Amniotic epithelial cell (primary cell): ENCODE data around the gene EXOC4.
"Not testable (repeated sequence)": the region's sequence is repeated elsewhere in the genome, so short reads cannot be mapped to it uniquely, and the experiment has no call there.

Source experiments
- DNase-seq: peaks from one replicate; pipeline ENCODE4 v3.0.0-alpha.2; 2010; ENCODE audit warnings: low read depth

The EXOC4 gene

DNA sequence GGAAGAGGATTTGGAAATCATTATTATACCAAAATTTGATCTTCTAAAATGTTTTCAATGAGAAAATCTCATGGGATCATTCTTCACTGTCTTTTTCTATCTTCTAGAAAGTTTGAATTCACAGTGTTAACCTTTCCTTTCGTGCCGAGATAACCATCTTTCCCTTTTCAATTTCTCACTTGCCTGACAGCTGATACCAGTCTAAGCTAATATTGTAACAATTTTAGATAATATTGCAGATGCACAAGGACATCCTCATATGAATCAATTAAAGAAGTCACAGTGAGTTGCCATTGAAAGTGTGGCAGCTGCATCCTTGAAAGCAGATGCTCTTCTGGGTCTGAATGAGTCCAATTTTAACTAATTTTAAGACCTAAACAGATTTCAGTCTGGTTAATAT is 734.7 kb downstream of the EXOC4 start:
- no peak for DNase-seq

DNA sequence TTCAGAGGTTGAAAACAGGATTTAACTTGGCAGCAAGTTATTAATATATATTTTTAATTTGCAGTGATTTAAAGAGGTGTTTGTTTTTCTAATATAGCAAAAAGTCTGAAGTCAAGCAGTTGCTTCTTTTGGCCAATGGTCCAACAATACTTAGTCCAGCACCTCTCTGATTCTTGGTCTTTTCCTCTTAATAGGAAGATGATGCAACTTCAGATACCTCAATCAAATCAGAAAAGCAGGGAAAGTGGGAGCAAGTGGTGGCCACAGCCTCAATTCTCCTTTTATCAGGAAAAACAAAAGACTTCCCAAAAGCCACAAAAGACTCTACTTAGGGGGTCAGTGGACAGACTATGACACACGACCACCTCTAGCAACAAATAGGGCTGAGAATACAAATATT is 740.7 kb downstream of the EXOC4 start:
- DNase-seq: no peak

DNA sequence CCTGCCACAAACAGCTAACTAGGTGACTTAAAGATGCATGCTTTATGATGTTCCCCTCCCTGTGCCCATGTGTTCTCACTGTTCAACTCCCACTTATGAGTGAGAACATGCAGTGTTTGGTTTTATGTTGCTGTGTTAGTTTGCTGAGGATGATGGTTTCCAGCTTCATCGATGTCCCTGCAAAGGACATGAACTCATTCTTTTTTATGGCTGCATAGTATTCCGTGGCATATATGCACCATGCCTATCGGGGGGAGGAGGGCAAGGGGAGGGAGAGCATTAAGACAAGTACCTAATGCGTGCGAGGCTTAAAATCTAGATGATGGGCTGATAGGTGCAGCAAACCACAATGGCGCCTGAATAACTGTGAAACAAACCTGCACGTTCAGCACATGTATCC is 741.2 kb downstream of the EXOC4 start:
- not testable (repeated sequence) for DNase-seq

DNA sequence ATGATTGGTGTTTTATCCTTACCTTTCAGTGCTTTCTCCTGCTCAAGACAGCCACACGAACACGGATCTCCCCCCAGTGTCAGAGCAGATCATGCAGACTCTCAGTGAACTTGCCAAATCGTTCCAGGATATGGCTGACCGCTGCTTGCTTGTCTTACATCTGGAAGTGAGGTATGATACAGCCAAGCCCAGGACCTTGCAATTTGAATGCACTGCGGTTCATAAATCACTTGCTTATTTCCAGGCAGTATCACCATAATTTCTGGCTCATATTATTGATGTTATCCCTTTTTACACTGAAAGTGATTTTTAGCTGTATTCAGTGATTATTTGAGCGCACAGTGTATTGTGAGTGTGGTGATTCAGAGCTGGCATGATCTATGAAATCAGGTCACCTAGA is 744.6 kb downstream of the EXOC4 start:
- no peak for DNase-seq

DNA sequence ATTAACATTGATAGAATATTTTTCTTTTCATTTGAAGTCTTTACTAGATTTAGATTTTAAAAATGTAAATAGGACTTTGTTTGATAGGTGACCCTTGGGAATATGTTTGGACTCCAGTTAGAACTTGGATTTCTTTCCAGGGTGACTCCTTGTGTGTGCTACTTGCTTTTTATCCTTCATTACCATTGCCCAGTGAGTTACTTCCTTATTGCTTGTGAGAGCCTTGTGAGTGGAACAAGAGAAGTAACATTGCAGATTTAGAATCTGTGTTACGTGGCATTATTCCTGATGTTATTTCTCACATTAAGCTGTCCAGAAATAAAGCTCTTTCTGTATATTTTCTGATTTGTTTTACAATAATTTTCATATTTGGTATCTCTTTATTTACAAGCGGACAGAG is 746.3 kb downstream of the EXOC4 start:
- DNase-seq: no peak

DNA sequence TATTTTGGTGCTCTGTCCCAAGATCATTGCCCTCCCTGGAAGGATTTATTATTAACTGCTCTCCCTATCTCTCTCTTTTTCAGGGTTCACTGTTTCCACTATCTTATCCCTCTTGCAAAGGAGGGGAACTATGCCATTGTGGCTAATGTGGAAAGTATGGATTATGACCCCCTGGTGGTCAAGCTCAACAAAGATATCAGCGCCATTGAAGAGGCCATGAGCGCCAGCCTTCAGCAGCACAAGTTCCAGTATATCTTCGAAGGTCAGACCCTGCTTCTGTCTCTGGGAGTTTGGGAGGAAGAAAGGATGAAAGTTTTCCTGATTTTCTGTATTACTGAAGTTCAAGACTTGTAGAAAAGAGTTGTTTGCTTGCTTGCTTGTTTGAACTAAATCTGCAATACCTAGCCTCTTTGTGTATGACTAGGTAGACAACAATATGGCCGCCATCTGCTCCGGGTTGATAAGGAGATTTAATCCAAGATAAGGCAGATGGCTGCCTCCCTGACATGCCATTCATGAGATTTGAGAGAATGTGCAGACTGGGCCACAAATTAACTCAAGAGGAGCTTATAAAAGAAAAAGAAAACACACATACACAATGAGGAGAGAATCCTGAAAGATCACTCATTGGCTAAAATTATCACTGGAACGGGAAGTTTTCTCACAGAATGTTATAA is 752.1 kb downstream of the EXOC4 start:
- DNase-seq: no peak

DNA sequence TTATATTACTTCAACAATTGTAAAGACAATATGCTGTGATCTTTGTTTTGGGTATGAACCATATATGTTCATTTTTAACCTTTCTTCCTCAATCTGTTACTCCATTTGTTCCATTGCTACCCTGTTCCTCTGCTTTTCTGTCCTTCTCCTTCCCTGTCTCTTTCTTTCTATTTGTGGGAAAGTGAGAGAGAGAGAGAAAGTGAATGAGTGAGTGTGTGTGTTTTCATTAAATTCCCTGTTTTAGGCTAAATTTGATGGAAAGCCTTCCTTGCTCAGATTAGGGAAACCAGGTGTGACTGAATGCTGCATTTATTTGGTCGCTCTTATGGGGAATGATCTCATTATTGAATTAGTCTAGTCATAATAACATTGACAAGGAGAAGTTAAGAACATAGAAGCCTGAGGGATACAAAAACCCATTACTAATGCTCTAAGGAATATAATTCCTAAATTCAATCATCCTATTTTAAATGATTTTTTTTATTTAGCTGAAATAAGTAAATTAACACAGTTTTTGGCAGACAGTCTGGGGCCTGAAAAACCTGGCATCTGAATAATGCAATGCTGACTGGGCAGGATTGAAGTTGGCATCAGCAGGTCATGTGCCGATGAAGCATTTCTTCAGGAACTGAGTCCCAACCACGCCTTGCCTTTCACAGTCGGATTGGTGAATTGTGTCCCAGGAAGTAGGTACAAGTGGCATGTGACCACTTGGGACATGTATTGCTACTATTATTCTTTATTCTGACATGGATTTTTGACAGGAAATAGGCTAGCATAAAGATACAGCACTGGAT is 756.6 kb downstream of the EXOC4 start:
- DNase-seq: no peak

DNA sequence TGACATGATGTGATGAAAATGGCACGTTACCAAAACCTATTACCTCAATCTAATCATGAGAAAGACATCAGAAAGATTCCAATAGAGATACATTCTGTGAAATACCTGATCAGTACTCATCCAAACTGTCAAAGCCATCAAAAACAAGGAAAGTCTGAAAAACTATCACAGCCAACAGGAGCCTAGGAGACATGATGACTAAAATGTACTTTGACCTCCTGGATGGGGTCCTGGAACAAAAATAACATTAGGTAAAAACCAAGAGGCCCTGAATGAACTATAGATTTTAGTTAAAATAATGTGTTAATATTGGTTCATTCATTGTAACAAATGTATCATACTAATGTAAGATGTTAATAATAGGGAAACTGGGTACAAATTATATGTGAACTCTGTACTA is 760.4 kb downstream of the EXOC4 start:
- DNase-seq: no peak

DNA sequence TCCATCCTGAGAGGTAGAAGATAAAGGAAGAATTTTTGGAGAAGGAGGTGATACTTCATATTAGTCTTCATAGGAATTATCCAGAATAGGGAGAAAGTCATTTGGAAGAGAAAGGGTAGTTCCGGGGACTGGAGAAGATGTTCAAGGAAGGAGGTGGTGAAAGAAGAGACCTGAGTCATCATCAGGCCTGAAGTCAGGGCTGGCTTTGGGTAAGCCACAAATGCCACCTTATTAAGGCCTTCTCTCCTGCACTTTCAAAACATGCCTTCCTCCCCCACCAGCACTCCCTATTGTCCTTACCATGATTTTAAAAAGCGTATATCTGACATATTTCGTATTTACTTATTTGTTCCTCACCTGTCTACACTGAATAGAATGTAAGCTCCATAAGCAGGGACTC is 762.1 kb downstream of the EXOC4 start:
- peak; percentile 11 for DNase-seq

DNA sequence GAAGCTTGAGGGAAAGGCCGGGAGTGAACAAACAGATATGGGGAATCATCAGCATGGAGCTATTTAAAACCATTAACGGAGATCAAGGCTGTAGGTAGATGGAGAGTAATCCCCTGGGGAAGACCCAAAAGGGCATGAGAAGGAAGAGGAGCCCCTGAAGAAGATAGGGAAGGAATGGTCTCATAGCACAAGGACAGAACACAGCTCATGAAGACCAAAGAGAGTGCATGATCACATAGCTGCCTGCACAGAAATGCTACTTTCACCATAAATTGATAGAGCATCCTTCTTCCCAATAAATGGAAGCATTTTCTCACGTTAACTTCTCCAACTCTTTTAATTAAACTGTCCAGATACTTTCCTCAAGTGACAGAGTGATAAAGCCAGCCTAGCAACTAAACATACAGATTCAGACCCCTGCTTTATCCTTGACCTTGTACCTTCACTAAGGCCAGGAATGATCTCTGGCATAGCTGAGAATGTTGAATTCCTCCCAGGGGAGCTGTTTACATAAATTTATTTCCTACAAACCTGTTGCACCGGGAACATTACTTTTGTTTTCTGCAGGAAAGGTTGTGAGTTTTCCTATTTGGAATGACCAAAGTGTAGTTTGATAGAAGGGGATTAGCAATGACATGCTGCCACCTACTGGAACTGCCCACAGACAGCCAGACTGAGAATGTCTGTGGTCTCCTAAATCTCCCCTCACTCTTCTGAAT is 763.5 kb downstream of the EXOC4 start:
- DNase-seq: peak; percentile 26

DNA sequence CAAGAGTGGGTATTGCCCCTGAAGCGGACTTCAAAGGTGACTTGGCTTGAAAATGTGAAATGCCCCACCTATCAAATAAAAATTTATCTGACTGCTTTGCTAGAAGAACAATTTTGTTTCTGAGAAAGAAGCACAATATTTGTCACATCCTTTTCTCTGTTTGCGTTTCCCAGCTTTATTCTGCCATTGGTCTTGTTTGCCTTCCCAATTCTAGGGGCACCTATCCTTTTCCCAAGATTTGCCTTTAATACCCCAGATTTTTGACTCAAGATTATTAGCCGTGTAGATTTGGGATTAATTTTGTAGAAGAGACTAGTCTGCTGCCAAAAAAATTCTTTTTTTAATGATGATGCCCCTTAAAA is 764.0 kb downstream of the EXOC4 start:
- no peak for DNase-seq

DNA sequence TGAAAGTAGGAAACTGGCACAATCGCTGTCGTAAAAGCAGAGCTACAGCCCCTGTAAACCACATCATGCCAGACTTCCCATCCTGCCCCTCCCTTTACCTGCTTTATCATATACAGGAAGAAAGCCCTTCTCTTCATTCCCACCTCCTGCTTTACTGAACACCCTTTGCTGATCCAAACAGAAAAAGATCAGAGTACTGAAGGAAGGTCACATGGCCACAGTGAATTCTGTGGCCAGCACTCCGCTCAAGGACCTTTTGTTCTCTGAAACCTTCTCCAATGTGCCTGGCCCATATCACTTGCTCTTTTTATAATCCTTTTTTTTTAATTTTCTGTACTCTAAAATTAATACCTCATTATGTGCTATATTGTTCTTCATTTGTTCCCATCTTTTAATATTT is 765.4 kb downstream of the EXOC4 start:
- no peak for DNase-seq

DNA sequence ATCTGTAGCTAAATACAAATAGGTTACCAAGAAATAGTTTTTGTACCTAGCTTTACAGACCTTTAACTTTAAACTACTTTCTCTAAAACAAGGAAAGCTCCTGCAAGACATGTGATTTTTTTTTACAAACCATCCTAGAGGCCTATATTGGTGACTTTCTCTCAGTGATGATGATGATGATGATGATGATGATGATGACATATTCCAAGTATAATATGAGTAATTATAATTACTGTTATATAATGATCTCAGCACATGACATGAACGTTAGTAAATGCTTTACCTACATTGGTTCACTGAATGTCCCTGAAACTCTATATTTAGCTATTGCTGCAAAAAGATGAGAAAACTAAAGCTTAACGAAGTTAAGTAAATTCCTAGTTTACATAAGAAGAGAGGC is 766.4 kb downstream of the EXOC4 start:
- no peak for DNase-seq

DNA sequence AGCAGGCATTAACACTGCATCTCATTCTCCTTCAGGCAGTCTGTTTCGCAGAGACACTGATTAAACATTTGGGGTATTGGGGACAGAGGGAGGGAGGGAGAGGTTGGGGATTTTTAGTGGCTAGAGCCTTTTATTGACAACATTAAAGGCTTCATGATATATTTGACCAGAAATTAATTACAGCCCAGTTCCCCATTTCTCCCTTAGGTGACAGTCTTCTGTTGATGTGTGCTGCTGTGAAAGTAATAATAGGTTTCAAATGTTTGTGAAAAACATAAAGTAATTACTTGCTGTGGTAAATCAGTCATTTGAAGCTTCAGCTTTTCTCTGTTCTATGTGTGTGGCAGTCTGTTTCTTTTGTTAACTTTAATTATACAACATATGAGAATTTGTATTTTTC is 769.0 kb downstream of the EXOC4 start:
- no peak for DNase-seq

DNA sequence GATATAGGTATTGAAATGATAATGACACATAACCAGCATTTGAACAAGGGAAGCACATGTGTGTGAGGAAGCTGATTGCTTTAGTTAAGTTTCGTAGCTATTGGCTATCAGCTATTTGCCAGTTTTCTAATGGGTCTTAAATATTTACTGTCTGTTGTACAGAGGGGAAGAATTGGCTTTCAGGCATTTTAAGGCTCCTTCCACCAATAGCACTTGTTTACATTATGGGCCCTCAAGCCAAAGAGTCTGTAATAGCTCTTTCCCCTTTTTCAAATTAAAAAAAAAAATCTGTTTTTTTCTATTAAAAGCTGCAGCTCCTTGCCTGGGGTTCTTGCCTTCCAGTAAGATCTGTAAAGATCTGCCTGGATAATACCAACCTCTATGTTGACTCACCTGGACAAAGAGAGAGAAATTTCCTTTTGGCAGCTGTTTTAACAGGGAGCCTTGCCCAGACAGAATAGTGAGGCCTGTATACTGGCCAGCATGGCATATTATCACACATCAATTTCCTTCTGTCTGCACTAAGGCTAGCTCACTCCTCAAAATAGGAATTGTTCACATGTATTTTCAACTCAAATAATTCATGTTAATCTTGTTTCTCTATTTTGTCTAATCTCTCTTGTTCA is 769.5 kb downstream of the EXOC4 start:
- no peak for DNase-seq

DNA sequence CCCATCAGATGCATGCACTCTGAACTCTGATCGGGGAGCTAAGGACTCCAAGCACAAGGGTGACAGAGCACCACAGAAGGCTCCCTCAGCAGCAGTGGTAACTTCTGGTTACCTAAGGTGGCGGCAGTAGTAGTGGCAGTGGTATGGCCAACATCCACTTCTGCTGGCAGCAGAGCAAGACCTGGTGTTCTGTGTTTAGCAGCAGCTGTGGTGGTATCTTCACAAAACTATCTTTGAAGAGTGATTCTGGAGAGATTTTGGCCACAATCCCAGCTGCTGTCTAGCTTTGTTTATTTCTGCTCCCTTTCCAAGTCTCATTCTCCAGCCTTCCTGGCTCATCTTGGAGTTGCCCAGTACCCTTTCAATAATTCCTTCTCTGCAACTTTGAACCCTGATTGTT is 771.9 kb downstream of the EXOC4 start:
- DNase-seq: peak; percentile 35

DNA sequence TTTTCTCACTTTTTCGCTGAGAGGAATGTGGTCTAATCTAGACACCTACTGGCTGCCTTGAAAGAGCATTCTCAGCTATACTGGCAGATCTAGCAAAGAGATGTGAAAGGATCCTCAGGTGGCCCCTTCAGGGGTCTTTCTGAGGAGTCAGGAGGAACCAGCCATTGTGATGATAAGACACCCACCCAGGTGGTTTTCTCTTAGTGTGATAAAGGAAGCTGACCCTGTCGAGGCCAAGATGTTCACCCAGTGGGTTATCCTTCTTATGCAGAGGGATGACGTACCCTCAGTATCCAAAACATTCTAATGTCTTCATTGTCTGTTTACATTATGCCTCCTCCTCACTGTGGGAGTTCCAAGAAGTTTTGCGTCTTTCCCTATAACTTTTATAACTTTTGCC is 776.0 kb downstream of the EXOC4 start:
- DNase-seq: no peak

DNA sequence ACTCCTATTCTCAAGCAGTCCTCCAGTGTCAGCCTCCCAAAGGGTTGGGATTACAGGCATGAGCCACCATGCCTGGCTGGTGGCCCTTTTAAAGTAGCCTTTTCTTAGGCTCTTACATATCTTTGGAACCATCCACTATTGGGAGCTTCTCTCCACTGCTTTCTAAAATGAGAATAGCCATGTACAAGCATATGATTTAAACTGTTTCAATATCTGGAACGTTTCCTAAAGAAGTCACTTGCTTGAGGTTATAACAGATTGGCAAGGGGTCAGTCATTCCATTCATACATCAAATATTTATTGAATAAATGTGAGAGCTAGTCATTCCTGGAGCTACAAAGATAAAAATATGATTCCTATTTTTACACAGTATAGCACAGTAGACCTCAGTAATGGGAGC is 776.9 kb downstream of the EXOC4 start:
- DNase-seq: no peak

DNA sequence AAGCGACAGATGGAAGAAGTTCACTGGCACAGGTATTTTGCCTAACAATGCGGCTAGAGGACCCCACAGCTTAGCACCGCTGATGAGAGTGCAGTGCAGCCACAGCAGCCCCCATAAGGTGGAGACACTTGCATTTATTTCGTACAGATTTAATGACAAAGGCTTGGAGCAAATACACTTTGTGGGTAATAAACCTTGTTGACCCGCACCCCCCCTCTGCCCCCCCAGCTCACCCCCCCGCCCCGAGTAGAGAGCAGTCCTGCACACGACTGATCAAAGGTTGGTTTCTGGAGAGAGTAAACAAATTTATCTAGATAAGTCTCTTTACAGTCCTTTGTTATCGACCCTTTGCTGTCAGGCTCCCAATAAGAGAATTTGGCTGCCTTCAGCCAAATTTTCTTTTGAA is 777.6 kb downstream of the EXOC4 start:
- DNase-seq: no peak

DNA sequence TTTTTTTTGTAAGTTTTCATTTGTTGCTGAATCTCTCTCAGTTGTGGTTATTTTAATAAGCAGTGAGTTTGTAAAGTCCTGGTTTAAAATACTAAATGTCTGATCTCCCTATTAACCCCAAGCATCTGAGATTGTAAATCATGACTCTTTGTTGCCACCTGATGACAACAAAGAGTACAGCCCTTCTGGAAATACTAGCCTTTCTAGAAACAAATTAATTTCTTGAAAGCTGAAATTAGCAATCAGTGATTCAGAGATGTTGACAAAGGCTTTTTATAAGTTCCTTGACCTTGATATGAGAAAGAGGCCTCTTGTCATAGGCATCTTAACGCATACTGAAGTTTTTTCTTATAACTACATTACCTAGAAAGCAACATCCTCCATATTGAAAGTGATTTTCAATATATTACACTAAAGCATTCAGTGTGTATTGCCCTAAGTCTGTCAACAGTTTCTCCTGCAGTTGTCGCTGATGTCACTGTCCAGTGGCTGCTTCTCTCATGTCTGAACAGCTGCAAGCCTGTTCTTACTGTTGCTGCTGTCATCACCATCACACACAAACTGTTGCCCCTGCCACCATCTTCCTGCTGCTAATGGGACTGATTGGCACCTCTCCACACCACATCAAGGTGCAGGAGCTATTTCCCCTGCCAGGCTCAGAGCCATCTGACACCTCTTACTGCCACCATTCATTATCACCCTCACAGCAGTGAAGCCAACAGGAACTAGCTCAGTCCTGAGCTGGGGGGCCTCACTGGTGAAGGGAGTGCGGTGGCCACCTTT is 779.1 kb downstream of the EXOC4 start:
- no peak for DNase-seq

DNA sequence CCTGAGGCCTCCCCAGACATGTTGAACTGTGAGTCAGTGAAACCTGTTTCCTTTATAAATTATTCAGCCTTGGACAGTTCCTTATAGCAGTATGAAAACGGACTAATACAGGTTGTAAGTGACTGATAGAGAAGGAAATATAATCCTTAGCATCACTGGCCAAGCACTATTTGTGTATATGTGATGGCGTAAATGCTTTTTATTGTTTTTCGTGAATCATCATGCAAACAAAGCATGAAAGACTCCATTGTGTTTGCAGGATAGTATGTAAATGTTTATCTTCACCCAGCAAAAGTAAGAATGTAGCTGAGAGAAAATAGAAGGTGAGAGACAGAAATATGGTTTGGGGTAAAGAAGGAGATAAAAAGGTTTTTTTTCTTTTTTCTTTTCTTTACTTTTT is 781.8 kb downstream of the EXOC4 start:
- DNase-seq: no peak

DNA sequence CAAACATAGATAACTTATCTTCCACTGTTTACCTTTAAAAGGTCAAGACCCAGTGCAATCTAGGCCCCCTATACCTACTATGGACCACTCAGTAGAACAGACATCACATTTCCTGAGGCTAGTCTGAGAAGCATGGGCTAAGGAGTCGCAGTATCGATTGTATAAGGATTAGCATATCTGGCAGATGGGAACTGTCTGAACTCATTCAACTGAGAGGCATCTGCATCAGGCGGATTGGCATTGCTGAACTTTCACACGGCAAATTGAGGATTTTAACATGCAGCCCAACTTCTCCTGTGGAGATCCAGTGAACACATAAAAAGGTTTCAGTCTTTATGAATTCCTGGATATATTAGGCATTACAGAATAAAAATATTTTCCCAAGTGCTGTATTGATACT is 785.1 kb downstream of the EXOC4 start:
- no peak for DNase-seq
